LNCaP clone FGC (cell line): ENCODE results near the gene AKT2.

ENCODE experiments used
- DNase-seq: peaks from one replicate; pipeline ENCODE4 v3.0.0-alpha.2; 2011; ENCODE audit warnings: low read depth
- H3K4me3 ChIP-seq: 2 replicates; pipeline ENCODE4 v1.5.1; 2011; ENCODE audit warnings: mild to moderate bottlenecking, low read depth, low read length, control low read depth
- TF ChIP-seq, protein P1 (sequence below): IDR thresholded peaks from 2 replicates; pipeline ENCODE4 v1.5.1; 2012; ENCODE audit warnings: mild to moderate bottlenecking; ENCODE audit not compliant: control insufficient read depth, insufficient read depth; ENCODE audit errors: extremely low read depth

The AKT2 gene

GRCh38 chr19:40191836-40192646 lies 93.1 kb downstream of the AKT2 start:
- TF ChIP-seq, protein P1, sequence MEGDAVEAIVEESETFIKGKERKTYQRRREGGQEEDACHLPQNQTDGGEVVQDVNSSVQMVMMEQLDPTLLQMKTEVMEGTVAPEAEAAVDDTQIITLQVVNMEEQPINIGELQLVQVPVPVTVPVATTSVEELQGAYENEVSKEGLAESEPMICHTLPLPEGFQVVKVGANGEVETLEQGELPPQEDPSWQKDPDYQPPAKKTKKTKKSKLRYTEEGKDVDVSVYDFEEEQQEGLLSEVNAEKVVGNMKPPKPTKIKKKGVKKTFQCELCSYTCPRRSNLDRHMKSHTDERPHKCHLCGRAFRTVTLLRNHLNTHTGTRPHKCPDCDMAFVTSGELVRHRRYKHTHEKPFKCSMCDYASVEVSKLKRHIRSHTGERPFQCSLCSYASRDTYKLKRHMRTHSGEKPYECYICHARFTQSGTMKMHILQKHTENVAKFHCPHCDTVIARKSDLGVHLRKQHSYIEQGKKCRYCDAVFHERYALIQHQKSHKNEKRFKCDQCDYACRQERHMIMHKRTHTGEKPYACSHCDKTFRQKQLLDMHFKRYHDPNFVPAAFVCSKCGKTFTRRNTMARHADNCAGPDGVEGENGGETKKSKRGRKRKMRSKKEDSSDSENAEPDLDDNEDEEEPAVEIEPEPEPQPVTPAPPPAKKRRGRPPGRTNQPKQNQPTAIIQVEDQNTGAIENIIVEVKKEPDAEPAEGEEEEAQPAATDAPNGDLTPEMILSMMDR = peak; percentile 16; the same call in 1 of the 2 replicates
- no peak for DNase-seq
- H3K4me3 ChIP-seq = peak overlapping the region; percentile 89

GRCh38 chr19:40190891-40191835 lies 94.0 kb downstream of the AKT2 start, which contains the start of gene MAP3K10:
TSS of gene MAP3K10 (plus strand) at chr19:40191426. CDS start at chr19:40192032, 606 bp downstream.
- DNase-seq = no peak
- TF ChIP-seq, protein P1 = no peak

GRCh38 chr19:40184273-40184672 lies 100.9 kb downstream of the AKT2 start:
- no peak overlapping the region for H3K4me3 ChIP-seq
- TF ChIP-seq, protein P1 = no peak
- DNase-seq = no peak

More at GRCh38 chr19:40190891-40191835, 94.0 kb downstream of the AKT2 start, which contains the start of gene MAP3K10:
- peak within 1 kb of the TSS; percentile 89 for H3K4me3 ChIP-seq
